Panc1 (cell line): ENCODE results near the gene ADORA2A. TPM values are rescaled to one million over a fixed set of nuclear protein-coding genes. Genes with fewer than 3 reads are reported as not detected.

Source experiments
- ATAC-seq: fragments of 200-7000 bp; cut with Tn5 transposase; 2 replicates; pipeline ENCODE4 v1.9.1; 2020; ENCODE audit warnings: mild to moderate bottlenecking, moderate library complexity
- BruUV-seq: library from RNA; stranded (reverse); fragments of 400-500 nt; replicated peaks from 2 replicates; lab custom pipeline; 2021; lab: Mats Ljungman, UMichigan
- CTCF ChIA-PET: fragments of 300-600 bp; sonication (Branson Sonifier 250); formaldehyde crosslinking; loops from one replicate; lab custom pipeline; 2022; ENCODE audit warnings: antibody characterized with exemption; lab: Charles Lee
- POLR2A ChIA-PET: fragments of 300-600 bp; sonication (Branson Sonifier 250); formaldehyde crosslinking; loops from one replicate; lab custom pipeline; 2022; ENCODE audit warnings: antibody characterized with exemption; lab: Charles Lee
- DNase-seq: peaks from one replicate; pipeline ENCODE4 v3.0.0-alpha.2; 2010; ENCODE audit warnings: low read depth, low spot score
- H3K27ac ChIP-seq: 2 replicates; pipeline ENCODE4 v1.5.1; 2011; ENCODE audit warnings: mild to moderate bottlenecking, low read length, inconsistent platforms
- H3K27me3 ChIP-seq: fragments of 200-500 bp; sonication (Bioruptor generic); 2 replicates; pipeline ENCODE4 v1.6.0; 2014; ENCODE audit warnings: low read length, inconsistent platforms; ENCODE audit not compliant: control insufficient read depth, insufficient read depth
- H3K36me3 ChIP-seq: fragments of 200-500 bp; sonication (Bioruptor generic); 2 replicates; pipeline ENCODE4 v1.5.1; 2014; ENCODE audit warnings: inconsistent platforms, mild to moderate bottlenecking, low read length, moderate library complexity; ENCODE audit not compliant: control insufficient read depth, insufficient read depth
- H3K4me1 ChIP-seq: 2 replicates; pipeline ENCODE4 v1.5.1; 2011; ENCODE audit warnings: inconsistent platforms, mild to moderate bottlenecking, low read length, moderate library complexity; ENCODE audit not compliant: control insufficient read depth, insufficient read depth
- H3K4me3 ChIP-seq, 2 experiments: 2 replicates each; pipeline ENCODE4 v1.5.1; 2011 to 2012; ENCODE audit warnings: low read depth in 2 of 2, low read length in 2 of 2, mild to moderate bottlenecking in 2 of 2, inconsistent platforms in 1 of 2, moderate library complexity in 1 of 2
- H3K9me3 ChIP-seq: fragments of 200-500 bp; sonication (Bioruptor generic); 2 replicates; pipeline ENCODE4 v1.5.1; 2014; ENCODE audit warnings: low read depth, mild to moderate bottlenecking, inconsistent platforms, low read length, moderate library complexity; ENCODE audit not compliant: control insufficient read depth, insufficient read depth
- POLR2AphosphoS5 ChIP-seq: IDR thresholded peaks from 2 replicates; pipeline ENCODE4 v1.6.1; 2012; ENCODE audit warnings: mild to moderate bottlenecking, low read depth, low read length, moderate library complexity
- REST ChIP-seq, 2 experiments: IDR thresholded peaks; 2 replicates each; pipeline ENCODE4 v1.6.1; 2011 to 2012; ENCODE audit warnings: low read depth in 2 of 2, control low read depth in 1 of 2, low read length in 1 of 2, mild to moderate bottlenecking in 1 of 2, moderate library complexity in 1 of 2; ENCODE audit not compliant: insufficient read depth in 1 of 2
- SIN3A ChIP-seq: IDR thresholded peaks from 2 replicates; pipeline ENCODE4 v1.6.1; 2012; ENCODE audit warnings: low read depth, mild to moderate bottlenecking, low read length, moderate library complexity, borderline replicate concordance; ENCODE audit not compliant: insufficient read depth
- TCF7L2 ChIP-seq: IDR thresholded peaks from 2 replicates; pipeline ENCODE4 v1.6.1; 2011; ENCODE audit warnings: mild to moderate bottlenecking, low read depth, low read length, inconsistent platforms
- in situ Hi-C: cut with HindIII; loops from 2 replicates; pipeline ENCODE4 v1.10.0; 2016; ENCODE audit warnings: low sequenced_read_pairs, low pct_unique_long_range_greater_than_20kb
- intact Hi-C: fragments of 100-400 bp; cut with micrococcal nuclease; formaldehyde crosslinking; loops from one replicate; pipeline ENCODE4 v1.10.0; 2022; ENCODE audit not compliant: unreplicated experiment
- total RNA-seq: library from RNA; stranded (reverse); gene quantifications from one replicate; pipeline ENCODE4 v1.2.1, GENCODE V29; 2021; ENCODE audit not compliant: unreplicated experiment
- TF ChIP-seq, protein P1 (sequence below): fragments of 450-650 bp; IDR thresholded peaks from 2 replicates; pipeline ENCODE4 v1.5.1; 2017; ENCODE audit warnings: mild to moderate bottlenecking

Gene ADORA2A
- total RNA-seq, 1 experiment from 2014 or later = 11.5 TPM

- peaks cover 14% of the 10 kb centered on the region for H3K4me1 ChIP-seq
- H3K9me3 ChIP-seq = no peaks in the 10 kb centered on the region
- no peak for DNase-seq
- no peaks in the 10 kb centered on the region; the same call in none of the 2 replicates for H3K36me3 ChIP-seq
- POLR2A ChIA-PET = no interaction called here
- H3K4me3 ChIP-seq = no peak overlapping the region
- intact Hi-C loops (no loop called here), in situ Hi-C loops (no loop called here)
- TF ChIP-seq SIN3A (no peak), TCF7L2 (no peak), REST (IDR thresholded peaks at IDR 0.05; ENCODE audit: insufficient read depth in 1 of 2, low read depth in 2 of 2, low read length in 1 of 2) (no peak), POLR2AphosphoS5 (no peak)
- TF ChIP-seq, protein P1, sequence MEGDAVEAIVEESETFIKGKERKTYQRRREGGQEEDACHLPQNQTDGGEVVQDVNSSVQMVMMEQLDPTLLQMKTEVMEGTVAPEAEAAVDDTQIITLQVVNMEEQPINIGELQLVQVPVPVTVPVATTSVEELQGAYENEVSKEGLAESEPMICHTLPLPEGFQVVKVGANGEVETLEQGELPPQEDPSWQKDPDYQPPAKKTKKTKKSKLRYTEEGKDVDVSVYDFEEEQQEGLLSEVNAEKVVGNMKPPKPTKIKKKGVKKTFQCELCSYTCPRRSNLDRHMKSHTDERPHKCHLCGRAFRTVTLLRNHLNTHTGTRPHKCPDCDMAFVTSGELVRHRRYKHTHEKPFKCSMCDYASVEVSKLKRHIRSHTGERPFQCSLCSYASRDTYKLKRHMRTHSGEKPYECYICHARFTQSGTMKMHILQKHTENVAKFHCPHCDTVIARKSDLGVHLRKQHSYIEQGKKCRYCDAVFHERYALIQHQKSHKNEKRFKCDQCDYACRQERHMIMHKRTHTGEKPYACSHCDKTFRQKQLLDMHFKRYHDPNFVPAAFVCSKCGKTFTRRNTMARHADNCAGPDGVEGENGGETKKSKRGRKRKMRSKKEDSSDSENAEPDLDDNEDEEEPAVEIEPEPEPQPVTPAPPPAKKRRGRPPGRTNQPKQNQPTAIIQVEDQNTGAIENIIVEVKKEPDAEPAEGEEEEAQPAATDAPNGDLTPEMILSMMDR = no peak
- no peak for ATAC-seq
- no peaks in the 10 kb centered on the region for H3K27me3 ChIP-seq
- CTCF ChIA-PET = no interaction called here
- no peak overlapping the region for H3K27ac ChIP-seq
- BruUV-seq = no TSS peak
Measured at GRCh38 chr22:24400726-24401596, 26.4 kb upstream of the ADORA2A start.

DNA sequence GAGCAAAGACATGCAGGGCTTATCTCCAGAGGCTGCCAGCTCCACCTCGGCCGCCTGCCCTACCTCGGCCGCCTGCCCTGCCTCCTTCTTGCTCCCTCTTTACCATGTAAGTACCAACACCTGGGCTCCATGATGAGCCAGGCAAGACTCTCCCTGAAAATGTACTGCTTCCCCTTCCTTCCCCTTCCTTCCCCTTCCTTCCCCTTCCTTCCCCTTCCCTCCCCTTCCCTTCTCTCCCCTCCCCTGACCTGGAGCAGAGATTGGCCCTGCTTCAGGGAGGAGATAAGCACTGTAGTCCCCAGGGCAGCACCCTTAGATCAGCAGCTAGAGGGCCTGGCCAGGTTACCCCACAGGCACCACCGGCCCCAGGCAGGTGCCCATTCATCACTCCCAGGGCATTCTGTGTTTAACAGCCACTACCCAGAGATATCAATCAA lies 25.4 kb upstream of the ADORA2A start:
- TF ChIP-seq REST (IDR thresholded peaks at IDR 0.05; ENCODE audit: insufficient read depth in 1 of 2, low read depth in 2 of 2, low read length in 1 of 2) (no peak), SIN3A (no peak), POLR2AphosphoS5 (no peak), TCF7L2 (no peak)
- TF ChIP-seq, protein P1 = no peak
- peak overlapping the region; percentile 39; the same call in 1 of the 2 replicates for H3K27ac ChIP-seq
- ChIA-PET CTCF (no interaction called here), POLR2A (interaction anchor here (0.6 kb wide), 1 partner anchor 114 kb away, joined by 3 read pairs; no protein-coding TSS in a partner anchor)
- H3K4me3 ChIP-seq = no peak overlapping the region
- peaks cover 14% of the 10 kb centered on the region for H3K4me1 ChIP-seq
- intact Hi-C loops (no loop called here), in situ Hi-C loops (no loop called here)
- no peaks in the 10 kb centered on the region; the same call in 1 of the 2 replicates for H3K36me3 ChIP-seq
- no TSS peak for BruUV-seq
- H3K27me3 ChIP-seq = no peaks in the 10 kb centered on the region
- H3K9me3 ChIP-seq = no peaks in the 10 kb centered on the region
- DNase-seq (no peak), ATAC-seq (peak; percentile 45)
